OCI-LY7 (cell line): Measurements from ENCODE around the gene YIF1B. TPM values are rescaled to one million over a fixed set of nuclear protein-coding genes. Genes with fewer than 3 reads are reported as not detected.
"Not testable (repeated sequence)": the region's sequence is repeated elsewhere in the genome, so short reads cannot be mapped to it uniquely, and the experiment has no call there.

Experiments used
- BruUV-seq: library from RNA; stranded (reverse); fragments of 400-500 nt; replicated peaks from 2 replicates; lab custom pipeline; 2021; lab: Mats Ljungman, UMichigan
- CTCF ChIA-PET: fragments of 300-600 bp; sonication (Branson Sonifier 250); formaldehyde crosslinking; loops from one replicate; lab custom pipeline; 2022; ENCODE audit warnings: antibody characterized with exemption; ENCODE audit not compliant: unreplicated experiment; lab: Charles Lee
- POLR2A ChIA-PET: fragments of 300-600 bp; sonication (Branson Sonifier 250); formaldehyde crosslinking; loops from one replicate; lab custom pipeline; 2022; ENCODE audit warnings: antibody characterized with exemption; lab: Charles Lee
- DNase-seq: peaks from one replicate; pipeline ENCODE4 v3.0.0-alpha.2; 2015; ENCODE audit warnings: low spot score
- H2AFZ ChIP-seq: fragments of 200-600 bp; sonication (generic), shearing (Covaris generic); 2 replicates; pipeline ENCODE4 v1.6.1; 2014; ENCODE audit warnings: mild to moderate bottlenecking, antibody characterized with exemption, low read length, moderate library complexity
- H3K27ac ChIP-seq: fragments of 200-600 bp; sonication (generic); 2 replicates; pipeline ENCODE4 v1.5.1; 2014; ENCODE audit warnings: mixed run types, low read depth, mild to moderate bottlenecking, moderate library complexity, low read length, inconsistent platforms; ENCODE audit not compliant: poor library complexity, severe bottlenecking
- H3K36me3 ChIP-seq: fragments of 200-600 bp; sonication (generic); 2 replicates; pipeline ENCODE4 v1.6.1; 2014; ENCODE audit warnings: mild to moderate bottlenecking, antibody characterized with exemption, low read length, moderate library complexity, mixed read lengths; ENCODE audit not compliant: insufficient read depth
- H3K4me1 ChIP-seq: fragments of 200-600 bp; sonication (generic); 2 replicates; pipeline ENCODE4 v1.5.1; 2014; ENCODE audit warnings: mild to moderate bottlenecking, low read length; ENCODE audit not compliant: insufficient read depth, poor library complexity, severe bottlenecking
- H3K4me2 ChIP-seq: fragments of 200-600 bp; sonication (generic); 2 replicates; pipeline ENCODE4 v1.6.1; 2014; ENCODE audit warnings: mild to moderate bottlenecking, low read length
- H3K4me3 ChIP-seq: fragments of 200-600 bp; sonication (generic); 2 replicates; pipeline ENCODE4 v1.5.1; 2014; ENCODE audit warnings: mild to moderate bottlenecking, low read depth, low read length; ENCODE audit not compliant: poor library complexity, severe bottlenecking
- H3K79me2 ChIP-seq: fragments of 200-600 bp; sonication (generic); 2 replicates; pipeline ENCODE4 v1.6.1; 2016; ENCODE audit warnings: low read depth, mild to moderate bottlenecking, low read length, moderate library complexity, mixed read lengths; ENCODE audit not compliant: insufficient read depth
- H3K9me2 ChIP-seq: fragments of 200-600 bp; sonication (generic); 2 replicates; pipeline ENCODE4 v1.6.1; 2016; ENCODE audit warnings: mild to moderate bottlenecking, low read length, mixed read lengths; ENCODE audit not compliant: insufficient read depth
- H3K9me3 ChIP-seq: fragments of 200-600 bp; sonication (generic); 2 replicates; pipeline ENCODE4 v1.6.1; 2014; ENCODE audit warnings: mild to moderate bottlenecking, mixed run types, low read length, mixed read lengths
- H4K20me1 ChIP-seq: fragments of 200-600 bp; sonication (generic); 2 replicates; pipeline ENCODE4 v1.6.1; 2014; ENCODE audit warnings: mild to moderate bottlenecking, antibody characterized with exemption, low read length, moderate library complexity, mixed read lengths; ENCODE audit not compliant: insufficient read depth
- EZH2phosphoT487 ChIP-seq: fragments of 200-600 bp; sonication (generic); IDR thresholded peaks from 2 replicates; pipeline ENCODE4 v1.6.1; 2018; ENCODE audit warnings: low read depth, borderline replicate concordance, mild to moderate bottlenecking, mixed run types, antibody characterized with exemption, low read length, moderate library complexity, mixed read lengths
- intact Hi-C: fragments of 100-400 bp; cut with micrococcal nuclease; formaldehyde crosslinking; loops from one replicate; pipeline ENCODE4 v1.10.0; 2022; ENCODE audit not compliant: unreplicated experiment
- total RNA-seq, 2 experiments: library from RNA; depleted of rRNA in 1 of 2; stranded (reverse); fragments of >200 nt in 1 of 2; shearing (Covaris generic) in 1 of 2; gene quantifications; 2 replicates each; pipeline ENCODE4 v1.2.3, GENCODE V29; 2014 to 2022
- TF ChIP-seq, protein P1 (sequence below): fragments of 200-600 bp; sonication (generic); conservative IDR thresholded peaks from 2 replicates; pipeline ENCODE4 v1.5.1; 2014; ENCODE audit warnings: mild to moderate bottlenecking, antibody characterized with exemption, low read length, moderate library complexity, mixed read lengths

Gene YIF1B
- total RNA-seq, 2 experiments from 2014 or later = 64.3 to 68.3 TPM

DNA sequence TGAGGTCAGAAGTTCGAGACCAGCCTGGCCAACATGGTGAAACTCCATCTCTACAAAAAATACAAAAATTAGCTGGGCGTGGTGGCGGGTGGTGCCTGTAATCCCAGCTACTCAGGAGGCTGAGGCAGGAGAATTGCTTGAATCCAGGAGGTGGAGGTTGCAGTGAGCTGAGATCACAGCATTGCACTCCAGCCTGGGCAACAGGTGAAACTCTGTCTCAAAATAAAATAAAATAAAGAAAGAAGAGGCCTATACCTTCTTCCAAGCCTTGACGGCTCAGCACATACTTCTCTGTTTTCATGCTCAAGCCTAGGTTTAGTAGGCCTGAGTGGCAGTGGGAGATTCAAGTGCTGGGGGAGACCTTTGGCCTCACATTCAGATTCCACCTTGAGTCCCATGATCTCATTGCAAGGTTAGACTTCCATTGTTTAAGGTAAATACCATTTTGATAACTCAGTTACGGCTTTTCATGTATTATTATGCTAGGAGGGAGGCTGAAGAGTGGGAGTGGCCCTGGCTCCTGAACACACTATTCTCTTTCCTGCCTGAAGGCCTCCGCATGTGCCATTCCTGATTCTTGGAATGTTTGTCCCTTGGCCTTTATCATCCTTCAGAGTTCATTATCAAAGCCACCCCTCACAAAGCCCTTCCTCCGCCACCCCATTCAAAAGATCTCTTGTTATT, 53.0 kb downstream of the YIF1B start:
- Histone ChIP-seq H2AFZ (no peak overlapping the region), H3K9me3 (no peaks in the 10 kb centered on the region), H3K4me2 (no peak overlapping the region), H3K27ac (no peak overlapping the region), H3K4me1 (peaks cover 15% of the 10 kb centered on the region), H3K4me3 (no peak overlapping the region), H3K9me2 (no peaks in the 10 kb centered on the region), H4K20me1 (no peaks in the 10 kb centered on the region), H3K36me3 (no peaks in the 10 kb centered on the region), H3K79me2 (no peaks in the 10 kb centered on the region)
- no peak for DNase-seq
- ChIA-PET POLR2A (no interaction called here), CTCF (no interaction called here)
- intact Hi-C loops = no loop called here
- no TSS peak for BruUV-seq
- no peak for TF ChIP-seq EZH2phosphoT487
- TF ChIP-seq, protein P1, sequence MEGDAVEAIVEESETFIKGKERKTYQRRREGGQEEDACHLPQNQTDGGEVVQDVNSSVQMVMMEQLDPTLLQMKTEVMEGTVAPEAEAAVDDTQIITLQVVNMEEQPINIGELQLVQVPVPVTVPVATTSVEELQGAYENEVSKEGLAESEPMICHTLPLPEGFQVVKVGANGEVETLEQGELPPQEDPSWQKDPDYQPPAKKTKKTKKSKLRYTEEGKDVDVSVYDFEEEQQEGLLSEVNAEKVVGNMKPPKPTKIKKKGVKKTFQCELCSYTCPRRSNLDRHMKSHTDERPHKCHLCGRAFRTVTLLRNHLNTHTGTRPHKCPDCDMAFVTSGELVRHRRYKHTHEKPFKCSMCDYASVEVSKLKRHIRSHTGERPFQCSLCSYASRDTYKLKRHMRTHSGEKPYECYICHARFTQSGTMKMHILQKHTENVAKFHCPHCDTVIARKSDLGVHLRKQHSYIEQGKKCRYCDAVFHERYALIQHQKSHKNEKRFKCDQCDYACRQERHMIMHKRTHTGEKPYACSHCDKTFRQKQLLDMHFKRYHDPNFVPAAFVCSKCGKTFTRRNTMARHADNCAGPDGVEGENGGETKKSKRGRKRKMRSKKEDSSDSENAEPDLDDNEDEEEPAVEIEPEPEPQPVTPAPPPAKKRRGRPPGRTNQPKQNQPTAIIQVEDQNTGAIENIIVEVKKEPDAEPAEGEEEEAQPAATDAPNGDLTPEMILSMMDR = no peak

DNA sequence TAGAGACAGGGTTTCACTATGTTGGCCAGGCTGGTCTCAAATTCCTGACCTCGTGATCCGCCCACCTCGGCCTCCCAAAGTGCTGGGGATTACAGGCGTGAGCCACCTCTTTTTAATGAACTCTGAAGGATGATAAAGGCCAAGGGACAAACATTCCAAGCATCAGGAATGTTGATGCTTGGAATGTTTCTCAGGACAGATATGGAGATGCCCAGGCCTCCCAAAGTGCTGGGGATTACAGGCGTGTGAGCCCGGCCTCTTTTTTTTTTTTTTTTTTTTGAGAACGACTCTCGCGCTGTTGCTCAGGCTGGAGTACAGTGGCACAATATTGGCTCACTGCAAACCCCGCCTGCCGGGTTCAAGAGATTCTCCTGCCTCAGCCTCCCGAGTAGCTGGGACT, 53.8 kb downstream of the YIF1B start:
- BruUV-seq, H3K9me2 ChIP-seq, H3K27ac ChIP-seq, H2AFZ ChIP-seq, intact Hi-C loops, CTCF ChIA-PET, H3K4me2 ChIP-seq, POLR2A ChIA-PET, DNase-seq, H3K36me3 ChIP-seq, H3K4me3 ChIP-seq, H4K20me1 ChIP-seq, H3K9me3 ChIP-seq, H3K79me2 ChIP-seq: not testable (repeated sequence)
- peaks cover 15% of the 10 kb centered on the region for H3K4me1 ChIP-seq

DNA sequence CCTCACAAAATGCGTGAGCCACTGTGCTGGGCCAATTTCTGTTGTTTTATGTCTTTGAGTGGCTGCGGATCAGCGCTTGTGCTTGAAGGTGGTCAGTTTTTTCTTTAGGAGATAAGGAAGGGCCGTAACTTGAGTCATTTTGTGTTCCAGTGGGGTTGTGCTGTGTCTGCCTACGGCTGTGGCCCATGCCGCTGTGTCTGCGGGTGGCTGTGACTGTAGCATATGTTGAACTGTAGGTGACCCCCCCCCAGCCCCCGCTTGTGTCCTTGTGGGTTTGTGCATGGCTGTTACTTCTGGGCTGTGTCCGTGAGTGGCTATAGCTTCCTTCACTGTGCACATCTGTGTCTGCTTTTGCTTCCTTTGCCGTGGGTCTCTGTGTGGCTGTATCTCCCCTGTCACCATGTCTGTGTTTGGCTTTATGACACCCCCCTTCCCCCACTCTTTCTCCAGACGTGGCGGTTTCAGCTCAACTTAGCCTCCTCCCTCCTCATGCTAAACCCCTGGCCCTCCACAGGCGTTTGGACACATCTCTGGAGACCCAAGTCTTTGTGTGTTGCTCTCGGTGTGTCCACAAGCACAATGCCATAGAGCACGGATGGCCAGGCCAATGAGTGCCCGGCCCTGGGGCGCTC, 60.2 kb downstream of the YIF1B start:
- TF ChIP-seq EZH2phosphoT487 = no peak
- TF ChIP-seq, protein P1 = no peak

More for the DNA sequence above, 60.2 kb downstream of the YIF1B start:
- Histone ChIP-seq H3K4me1 (peaks cover 5% of the 10 kb centered on the region), H3K4me2 (no peak overlapping the region), H2AFZ (no peak overlapping the region), H3K27ac (no peak overlapping the region), H3K9me3 (no peaks in the 10 kb centered on the region), H3K36me3 (no peaks in the 10 kb centered on the region), H3K79me2 (no peaks in the 10 kb centered on the region), H4K20me1 (no peaks in the 10 kb centered on the region), H3K9me2 (no peaks in the 10 kb centered on the region), H3K4me3 (no peak overlapping the region)
- ChIA-PET POLR2A (no interaction called here), CTCF (no interaction called here)
- intact Hi-C loops = no loop called here
- DNase-seq = no peak
- BruUV-seq = no TSS peak
